ENCODE measurements around the gene ZCCHC8. TPM values are rescaled to one million over a fixed set of nuclear protein-coding genes. Genes with fewer than 3 reads are reported as not detected.

Gene ZCCHC8
- total RNA-seq, 4 donors from 2014 or later, result 14.1 to 26.0 (median 20.2) TPM

- H3K4me3 ChIP-seq, result no peak overlapping the region
- no peaks in the 10 kb centered on the region for H3K9me3 ChIP-seq
- peaks cover 13 to 100% of the 10 kb centered on the region in 2 donors for H3K36me3 ChIP-seq
- H3K4me1 ChIP-seq, result no peaks in the 10 kb centered on the region
- ATAC-seq, result no peak
- 87 to 93% methylated on average over 4 to 5 of the region's 5 CpGs for WGBS, 2 donors (ENCODE audit: low coverage in 1 of 2)
- H3K27ac ChIP-seq, result no peak overlapping the region
- no peaks in the 10 kb centered on the region for H3K27me3 ChIP-seq
- TF ChIP-seq EP300 (IDR thresholded peaks at IDR 0.05) (no peak), CTCF (IDR thresholded peaks at IDR 0.05) (no peak), POLR2AphosphoS5 (IDR thresholded peaks at IDR 0.05) (no peak), POLR2A (IDR thresholded peaks at IDR 0.05) (no peak)
These were observed 7.4 kb upstream of the ZCCHC8 start for GRCh38 chr12:122508163-122508562.

GRCh38 chr12:122506393-122506938 is 5.7 kb upstream of the ZCCHC8 start:
- no peak overlapping the region for H3K4me3 ChIP-seq
- 82 to 83% methylated on average over 4 to 5 of the region's 5 CpGs for WGBS, 2 donors (ENCODE audit: low coverage in 1 of 2)
- no peaks in the 10 kb centered on the region for H3K27me3 ChIP-seq
- TF ChIP-seq POLR2A (IDR thresholded peaks at IDR 0.05) (no peak), EP300 (IDR thresholded peaks at IDR 0.05) (no peak), POLR2AphosphoS5 (IDR thresholded peaks at IDR 0.05) (no peak), CTCF (IDR thresholded peaks at IDR 0.05) (no peak)
- no peak overlapping the region for H3K27ac ChIP-seq
- peaks cover 0 to under 1% (median 0%) of the 10 kb centered on the region in 3 donors for H3K4me1 ChIP-seq
- H3K9me3 ChIP-seq, result no peaks in the 10 kb centered on the region
- H3K36me3 ChIP-seq, result peaks cover 13 to 89% of the 10 kb centered on the region in 2 donors
- no peak for ATAC-seq

- Histone ChIP-seq H3K4me1 (peaks cover 0 to 6% (median 0%) of the 10 kb centered on the region in 3 donors), H3K4me3 (no peak overlapping the region), H3K27ac (no peak overlapping the region), H3K36me3 (peaks cover 13 to 80% of the 10 kb centered on the region in 2 donors), H3K27me3 (no peaks in the 10 kb centered on the region), H3K9me3 (no peaks in the 10 kb centered on the region)
- no peak for ATAC-seq
- TF ChIP-seq POLR2A (IDR thresholded peaks at IDR 0.05) (no peak), EP300 (IDR thresholded peaks at IDR 0.05) (no peak), CTCF (IDR thresholded peaks at IDR 0.05) (no peak), POLR2AphosphoS5 (IDR thresholded peaks at IDR 0.05) (no peak)
- WGBS, 2 donors (ENCODE audit: low coverage in 1 of 2), result 75 to 82% methylated on average over 5 to 7 of the region's 11 CpGs
These were observed 4.8 kb upstream of the ZCCHC8 start for GRCh38 chr12:122505419-122506051.

- no peak for ATAC-seq
- Histone ChIP-seq H3K9me3 (no peaks in the 10 kb centered on the region), H3K27me3 (no peaks in the 10 kb centered on the region), H3K27ac (no peak overlapping the region), H3K4me1 (peaks cover 0 to 13% (median 0%) of the 10 kb centered on the region in 3 donors), H3K4me3 (no peak overlapping the region), H3K36me3 (peaks cover 13 to 64% of the 10 kb centered on the region in 2 donors)
- TF ChIP-seq POLR2A (IDR thresholded peaks at IDR 0.05) (no peak), POLR2AphosphoS5 (IDR thresholded peaks at IDR 0.05) (no peak), EP300 (IDR thresholded peaks at IDR 0.05) (no peak), CTCF (IDR thresholded peaks at IDR 0.05) (no peak)
- WGBS, 2 donors (ENCODE audit: low coverage in 1 of 2), result 62 to 72% methylated on average over 2 to 5 of the region's 6 CpGs
These were observed 3.3 kb upstream of the ZCCHC8 start for GRCh38 chr12:122503783-122504590.

All from gastroesophageal sphincter (tissue), 4 donors.